ENCODE measurements around the gene ZNF48.

The ZNF48 gene

DNA sequence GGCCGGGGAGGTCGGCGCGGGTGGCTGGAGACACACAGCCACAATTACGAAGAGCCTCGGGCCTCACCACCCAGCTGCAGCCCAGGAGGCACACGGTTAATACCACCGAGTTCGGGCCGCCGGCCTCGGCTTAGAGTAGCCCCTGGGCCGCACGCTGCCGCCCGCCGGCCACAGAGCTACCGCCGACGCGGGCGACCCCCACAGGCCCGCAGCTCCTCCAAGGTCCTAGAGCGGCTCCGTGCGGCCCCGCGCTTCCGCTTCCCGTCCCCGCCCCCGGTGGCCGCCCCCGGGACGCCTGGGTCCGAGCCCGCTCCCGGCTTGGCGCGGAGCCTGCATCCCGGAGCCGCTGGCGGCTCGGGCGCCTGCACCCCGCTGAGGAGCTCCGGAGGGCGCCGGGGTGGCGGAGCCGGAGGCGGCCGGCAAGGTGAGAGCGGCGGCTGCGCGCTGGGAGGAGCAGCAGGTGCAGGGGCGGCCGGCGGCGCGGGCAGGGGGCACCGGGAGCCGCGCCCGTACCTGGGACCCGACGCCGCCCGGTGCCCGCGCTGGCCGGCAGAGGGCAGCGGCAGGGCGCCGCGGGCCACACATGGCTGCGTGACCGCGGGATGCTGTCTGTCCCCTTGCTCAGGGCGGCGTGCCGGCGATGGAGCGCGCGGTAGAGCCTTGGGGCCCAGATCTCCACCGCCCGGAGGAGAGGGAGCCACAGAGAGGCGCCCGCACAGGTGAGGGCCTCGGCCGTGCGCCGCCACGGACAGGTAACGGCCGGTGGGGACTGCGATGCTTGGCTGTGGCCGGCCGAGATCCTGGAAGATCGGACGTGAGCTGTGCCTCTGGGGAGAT is at the start of gene ZNF48:
Gene ZNF48, plus strand, starts transcription at position 266 of the 837 bp plus-strand sequence. Its CDS starts 375 bp downstream, at position 641.
- no peaks in the 10 kb centered on the region for H3K27me3 ChIP-seq (ENCODE audit: low read depth, low read length)
- H3K9ac ChIP-seq (ENCODE audit: low read length), result peak within 1 kb of the TSS; percentile 88
- H3K4me1 ChIP-seq (ENCODE audit: low read length), result peaks cover 15% of the 10 kb centered on the region
- peak within 1 kb of the TSS; percentile 98 for H3K4me2 ChIP-seq (ENCODE audit: low read length)
- no peaks in the 10 kb centered on the region for H3K9me3 ChIP-seq (ENCODE audit: insufficient read depth, low read length)
- H3K36me3 ChIP-seq (replicated peaks; ENCODE audit: low read depth, low read length), result no peaks in the 10 kb centered on the region
- no peaks in the 10 kb centered on the region for H4K20me1 ChIP-seq (ENCODE audit: insufficient read depth, low read length)
- peaks cover 8% of the 10 kb centered on the region for H3K79me2 ChIP-seq (ENCODE audit: low read length)
- peak within 1 kb of the TSS; percentile 39 for H3K27ac ChIP-seq (ENCODE audit: low read length)
- H3K4me3 ChIP-seq (ENCODE audit: low read length), result peak within 1 kb of the TSS; percentile 93
- H2AFZ ChIP-seq (ENCODE audit: low read depth, low read length), result peak within 1 kb of the TSS; percentile 73
- TF ChIP-seq, protein P1, sequence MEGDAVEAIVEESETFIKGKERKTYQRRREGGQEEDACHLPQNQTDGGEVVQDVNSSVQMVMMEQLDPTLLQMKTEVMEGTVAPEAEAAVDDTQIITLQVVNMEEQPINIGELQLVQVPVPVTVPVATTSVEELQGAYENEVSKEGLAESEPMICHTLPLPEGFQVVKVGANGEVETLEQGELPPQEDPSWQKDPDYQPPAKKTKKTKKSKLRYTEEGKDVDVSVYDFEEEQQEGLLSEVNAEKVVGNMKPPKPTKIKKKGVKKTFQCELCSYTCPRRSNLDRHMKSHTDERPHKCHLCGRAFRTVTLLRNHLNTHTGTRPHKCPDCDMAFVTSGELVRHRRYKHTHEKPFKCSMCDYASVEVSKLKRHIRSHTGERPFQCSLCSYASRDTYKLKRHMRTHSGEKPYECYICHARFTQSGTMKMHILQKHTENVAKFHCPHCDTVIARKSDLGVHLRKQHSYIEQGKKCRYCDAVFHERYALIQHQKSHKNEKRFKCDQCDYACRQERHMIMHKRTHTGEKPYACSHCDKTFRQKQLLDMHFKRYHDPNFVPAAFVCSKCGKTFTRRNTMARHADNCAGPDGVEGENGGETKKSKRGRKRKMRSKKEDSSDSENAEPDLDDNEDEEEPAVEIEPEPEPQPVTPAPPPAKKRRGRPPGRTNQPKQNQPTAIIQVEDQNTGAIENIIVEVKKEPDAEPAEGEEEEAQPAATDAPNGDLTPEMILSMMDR (IDR thresholded peaks at IDR 0.05; ENCODE audit: low read depth, low read length), result peak; percentile 25
- TF ChIP-seq EZH2phosphoT487 (IDR thresholded peaks at IDR 0.05; ENCODE audit: low read depth), result no peak

DNA sequence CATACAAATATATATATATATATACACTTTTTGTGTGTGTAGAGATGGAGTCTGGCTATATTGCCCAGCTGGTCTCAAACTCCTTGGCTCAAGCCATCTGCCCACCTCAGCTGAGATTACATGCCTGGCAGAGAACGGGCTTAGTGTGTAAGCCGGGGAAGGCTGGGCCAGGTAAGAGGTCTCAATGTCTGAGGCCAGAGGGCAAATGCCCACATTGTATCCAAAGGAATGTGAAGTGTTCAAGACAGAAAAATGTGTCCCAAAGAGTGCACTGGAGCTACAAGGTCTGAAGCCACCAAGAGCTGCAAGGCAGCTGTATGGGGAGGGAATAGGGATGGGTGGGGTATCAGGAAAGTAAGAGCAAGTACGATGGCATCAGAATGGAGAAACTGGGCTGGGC is 48.9 kb upstream of the ZNF48 start:
- no peaks in the 10 kb centered on the region for H3K79me2 ChIP-seq (ENCODE audit: low read length)
- H3K9ac ChIP-seq (ENCODE audit: low read length), result no peak overlapping the region
- H3K4me1 ChIP-seq (ENCODE audit: low read length), result peaks cover 10% of the 10 kb centered on the region
- peaks cover 9% of the 10 kb centered on the region for H3K36me3 ChIP-seq (replicated peaks; ENCODE audit: low read depth, low read length)
- TF ChIP-seq, protein P1 (IDR thresholded peaks at IDR 0.05; ENCODE audit: low read depth, low read length), result no peak
- no peak for TF ChIP-seq EZH2phosphoT487 (IDR thresholded peaks at IDR 0.05; ENCODE audit: low read depth)
- no peak overlapping the region for H3K4me2 ChIP-seq (ENCODE audit: low read length)
- H3K9me3 ChIP-seq (ENCODE audit: insufficient read depth, low read length), result no peaks in the 10 kb centered on the region
- no peaks in the 10 kb centered on the region for H3K27me3 ChIP-seq (ENCODE audit: low read depth, low read length)
- H3K27ac ChIP-seq (ENCODE audit: low read length), result no peak overlapping the region
- no peaks in the 10 kb centered on the region for H4K20me1 ChIP-seq (ENCODE audit: insufficient read depth, low read length)
- H3K4me3 ChIP-seq (ENCODE audit: low read length), result no peak overlapping the region
- no peak overlapping the region for H2AFZ ChIP-seq (ENCODE audit: low read depth, low read length)

DNA sequence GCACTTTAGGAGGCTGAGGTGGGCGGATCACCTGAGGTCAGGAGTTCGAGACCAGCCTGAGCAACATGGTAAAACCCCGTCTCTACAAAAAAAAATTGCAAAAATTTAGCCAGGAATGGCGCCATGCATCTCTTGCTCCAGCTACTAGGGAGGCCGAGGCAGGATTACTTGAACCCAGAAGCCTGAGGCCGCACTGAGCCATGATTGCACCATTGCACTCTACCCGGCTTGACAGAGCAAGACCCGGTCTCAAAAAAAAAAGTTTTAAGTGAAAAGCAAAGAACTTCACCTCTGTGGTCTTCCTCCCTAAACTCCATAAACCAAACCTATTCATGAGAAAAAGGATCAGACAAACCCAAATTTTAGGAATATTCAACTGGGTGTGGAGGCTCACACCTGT is 47.1 kb upstream of the ZNF48 start:
- Histone ChIP-seq H3K4me2 (ENCODE audit: low read length) (no peak overlapping the region), H3K36me3 (replicated peaks; ENCODE audit: low read depth, low read length) (peaks cover 26% of the 10 kb centered on the region), H3K79me2 (ENCODE audit: low read length) (no peaks in the 10 kb centered on the region), H4K20me1 (ENCODE audit: insufficient read depth, low read length) (no peaks in the 10 kb centered on the region), H3K9ac (ENCODE audit: low read length) (no peak overlapping the region), H3K27ac (ENCODE audit: low read length) (no peak overlapping the region), H3K9me3 (ENCODE audit: insufficient read depth, low read length) (no peaks in the 10 kb centered on the region), H3K27me3 (ENCODE audit: low read depth, low read length) (no peaks in the 10 kb centered on the region), H3K4me3 (ENCODE audit: low read length) (no peak overlapping the region), H2AFZ (ENCODE audit: low read depth, low read length) (no peak overlapping the region), H3K4me1 (ENCODE audit: low read length) (peaks cover 10% of the 10 kb centered on the region)
- TF ChIP-seq, protein P1 (IDR thresholded peaks at IDR 0.05; ENCODE audit: low read depth, low read length), result no peak
- TF ChIP-seq EZH2phosphoT487 (IDR thresholded peaks at IDR 0.05; ENCODE audit: low read depth), result no peak

DNA sequence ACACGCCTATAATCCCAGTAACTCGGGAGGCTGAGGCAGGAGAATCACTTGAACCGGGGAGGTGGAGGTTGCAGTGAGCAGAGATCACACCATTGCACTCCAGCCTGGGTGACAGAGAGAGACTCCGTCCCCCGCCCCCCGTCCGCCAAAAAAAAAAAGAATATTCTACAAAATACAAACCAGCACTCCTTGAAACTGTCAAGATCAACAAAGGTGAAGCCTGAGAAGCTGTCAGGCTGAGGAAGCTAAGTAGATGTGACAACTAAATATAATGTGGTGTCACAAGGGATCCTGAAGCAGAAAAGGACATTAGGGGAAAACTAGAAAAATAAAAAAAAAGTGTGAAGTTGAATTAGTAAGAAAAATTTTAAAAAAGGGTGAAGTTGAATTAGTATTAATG is 46.3 kb upstream of the ZNF48 start:
- peaks cover 26% of the 10 kb centered on the region for H3K36me3 ChIP-seq (replicated peaks; ENCODE audit: low read depth, low read length)
- no peak for TF ChIP-seq EZH2phosphoT487 (IDR thresholded peaks at IDR 0.05; ENCODE audit: low read depth)
- TF ChIP-seq, protein P1 (IDR thresholded peaks at IDR 0.05; ENCODE audit: low read depth, low read length), result no peak
- H3K4me3 ChIP-seq (ENCODE audit: low read length), result no peak overlapping the region
- no peaks in the 10 kb centered on the region for H3K9me3 ChIP-seq (ENCODE audit: insufficient read depth, low read length)
- peaks cover 12% of the 10 kb centered on the region for H3K4me1 ChIP-seq (ENCODE audit: low read length)
- H3K4me2 ChIP-seq (ENCODE audit: low read length), result no peak overlapping the region
- peaks cover 5% of the 10 kb centered on the region for H3K79me2 ChIP-seq (ENCODE audit: low read length)
- no peaks in the 10 kb centered on the region for H4K20me1 ChIP-seq (ENCODE audit: insufficient read depth, low read length)
- H3K27me3 ChIP-seq (ENCODE audit: low read depth, low read length), result no peaks in the 10 kb centered on the region
- H3K27ac ChIP-seq (ENCODE audit: low read length), result no peak overlapping the region
- no peak overlapping the region for H3K9ac ChIP-seq (ENCODE audit: low read length)
- no peak overlapping the region for H2AFZ ChIP-seq (ENCODE audit: low read depth, low read length)
